Urothelium cell line (cell line): ENCODE measurements around the gene HDAC9.

ENCODE experiments used
- DNase-seq: peaks from one replicate; pipeline ENCODE4 v3.0.0; 2011; ENCODE audit warnings: low spot score, mixed read lengths
- FAIRE-seq: peaks from 2 replicates; lab custom pipeline; 2011; peaks lifted over from hg19 to GRCh38; lab: Jason Lieb, UNC

Gene HDAC9

DNA sequence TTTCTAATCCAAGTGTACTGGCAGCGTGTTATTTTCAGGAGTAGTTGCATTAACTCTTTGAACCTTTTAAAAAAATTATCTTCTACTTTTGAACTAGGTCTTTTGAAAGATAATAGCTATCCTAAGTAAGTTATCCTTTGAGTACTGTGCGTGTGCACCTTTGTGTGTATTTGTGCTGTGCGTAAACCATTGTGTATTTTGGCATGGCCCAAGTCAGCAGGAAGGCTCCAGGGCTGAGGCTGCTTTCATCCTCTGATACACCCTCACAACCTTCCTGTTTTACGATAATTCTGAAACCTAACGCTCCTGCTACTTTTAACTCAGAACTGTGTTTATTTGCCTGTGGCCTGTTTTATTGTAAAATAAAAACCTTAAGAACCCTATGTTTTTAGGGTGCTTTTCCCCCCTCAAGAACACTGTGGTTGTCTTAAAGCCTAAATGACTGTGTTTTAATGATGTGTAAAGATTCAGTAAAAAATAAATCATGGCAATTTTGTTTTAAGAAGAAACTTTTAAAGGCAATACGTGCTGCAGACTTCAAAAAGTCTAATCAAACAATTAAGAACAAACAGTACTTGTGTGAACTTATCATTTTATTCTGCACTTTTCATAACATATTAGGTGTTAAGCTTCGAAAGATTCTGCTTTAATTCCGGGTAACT lies 57.5 kb downstream of the HDAC9 start:
- FAIRE-seq: no peak
- DNase-seq: no peak

- no peak for DNase-seq
- no peak for FAIRE-seq
Observed at GRCh38 chr7:18553605-18554003, 58.1 kb downstream of the HDAC9 start.

DNA sequence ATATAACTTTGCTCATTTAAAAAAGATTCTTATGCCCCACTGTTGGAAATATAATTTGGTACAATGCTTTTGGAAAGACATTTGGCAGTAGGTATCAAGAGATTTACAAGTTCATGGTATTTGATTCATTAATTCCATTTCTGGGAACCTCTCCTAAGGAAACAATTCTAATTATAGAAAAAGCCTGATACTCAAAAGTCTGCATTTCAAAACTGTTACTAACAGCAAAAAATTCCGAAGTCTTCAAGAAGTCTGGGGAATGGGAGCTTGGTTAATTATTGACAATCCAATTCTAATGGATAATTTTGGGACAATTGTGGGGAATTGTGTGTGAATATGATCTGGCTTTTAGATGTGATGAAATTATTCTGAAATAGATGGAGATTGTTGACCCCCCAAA lies 59.6 kb downstream of the HDAC9 start:
- DNase-seq: no peak
- no peak for FAIRE-seq

DNA sequence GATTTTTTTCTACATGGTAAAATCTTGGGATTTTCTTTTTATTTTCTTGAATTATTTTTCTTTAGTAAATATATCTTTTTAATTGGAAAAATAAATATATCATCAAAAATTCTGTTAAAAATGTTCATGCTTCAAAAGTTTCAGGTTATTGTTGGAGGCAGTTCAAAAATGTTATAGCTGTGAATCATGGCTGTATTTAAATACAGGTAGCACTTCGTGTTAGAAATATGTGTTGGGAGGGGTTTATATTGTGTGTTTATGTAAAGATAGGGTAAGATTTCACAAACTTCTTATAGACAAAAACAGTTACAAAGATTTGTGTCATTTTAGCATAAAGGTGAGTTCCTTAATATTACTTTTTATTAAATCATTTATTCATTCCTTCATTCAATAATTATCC lies 60.4 kb downstream of the HDAC9 start:
- DNase-seq (no peak), FAIRE-seq (no peak)

- DNase-seq (no peak), FAIRE-seq (no peak)
Observed at GRCh38 chr7:18558503-18558902, 63.0 kb downstream of the HDAC9 start.

DNA sequence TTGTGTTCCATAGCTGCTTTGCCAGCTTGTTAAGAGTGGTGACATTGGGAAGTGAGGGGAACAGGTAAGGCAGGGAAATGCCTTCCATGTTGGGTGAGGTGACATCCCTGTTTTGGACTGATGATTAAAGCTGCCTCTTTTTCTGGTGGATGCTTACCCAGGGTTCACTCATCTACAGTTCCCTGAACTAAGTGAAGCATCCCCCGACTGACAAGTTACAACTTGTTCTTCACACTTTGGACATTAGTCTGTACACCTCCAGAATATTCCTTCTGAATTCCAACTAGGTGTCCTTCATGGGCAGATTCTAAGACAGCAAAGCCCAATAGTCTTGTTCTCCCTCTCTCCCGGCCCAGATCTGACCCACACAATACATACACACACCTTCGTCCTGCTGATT lies 63.4 kb downstream of the HDAC9 start:
- peak; percentile 77 for FAIRE-seq

DNA sequence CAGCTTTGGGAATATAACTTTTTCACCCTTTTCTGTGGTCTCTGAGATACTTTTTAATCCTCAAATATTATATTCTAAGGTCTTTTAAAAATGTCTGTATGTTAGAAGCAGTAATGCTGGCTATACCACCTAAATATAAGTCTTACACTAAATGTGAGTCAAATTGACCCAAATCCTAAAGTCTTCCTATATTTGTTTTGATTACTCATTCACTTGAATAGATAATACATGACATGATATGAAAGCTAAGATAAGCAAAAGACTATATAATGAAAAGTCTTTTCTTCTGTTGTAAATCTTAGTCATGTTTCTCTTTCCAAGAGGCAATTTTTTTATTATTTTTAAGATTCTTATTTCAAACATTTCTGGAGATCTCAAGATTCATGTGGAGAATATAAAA lies 64.2 kb downstream of the HDAC9 start:
- FAIRE-seq (no peak), DNase-seq (no peak)

More for the DNA sequence above, 63.4 kb downstream of the HDAC9 start:
- DNase-seq: no peak

DNA sequence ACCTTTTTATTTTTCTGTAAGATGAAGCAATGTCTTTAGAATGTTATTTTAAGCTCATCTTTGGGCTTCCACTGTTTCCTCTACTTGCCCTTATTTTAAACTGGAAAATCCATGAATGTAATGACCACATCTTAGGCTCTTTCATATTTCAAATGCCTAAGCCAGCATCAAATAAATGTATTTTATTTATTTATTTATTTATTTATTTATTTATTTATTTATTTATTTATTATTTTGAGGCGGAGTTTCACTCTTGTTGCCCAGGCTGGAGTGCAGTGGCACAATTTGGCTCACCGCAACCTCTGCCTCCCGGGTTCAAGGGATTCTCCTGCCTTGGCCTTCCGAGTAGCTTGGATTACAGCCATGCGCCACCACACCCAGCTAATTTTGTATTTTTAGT lies 69.2 kb downstream of the HDAC9 start:
- FAIRE-seq: no peak
- DNase-seq: no peak

- no peak for DNase-seq
- no peak for FAIRE-seq
Observed at GRCh38 chr7:18565337-18565736, 69.8 kb downstream of the HDAC9 start.

GRCh38 chr7:18566205-18566604 lies 70.7 kb downstream of the HDAC9 start:
- FAIRE-seq (no peak), DNase-seq (no peak)

DNA sequence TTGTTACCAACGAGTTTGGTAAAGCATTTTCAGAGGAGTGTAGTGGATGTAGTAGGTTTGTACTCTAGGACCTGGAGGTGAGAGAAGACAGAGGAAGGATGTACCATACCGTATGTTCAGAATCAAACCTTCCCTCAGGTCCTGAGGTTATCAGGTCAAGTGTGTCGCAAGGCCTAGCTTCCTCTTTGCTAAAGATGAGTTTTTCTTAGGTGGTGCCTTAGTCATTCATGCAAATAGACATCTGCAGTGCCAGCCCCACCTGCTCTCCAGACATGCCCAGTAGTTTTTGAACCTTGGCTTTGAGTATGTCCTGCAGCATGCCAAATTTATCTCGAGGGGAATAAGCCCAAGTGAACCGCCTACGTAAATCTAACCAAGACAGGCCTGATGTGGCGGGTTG lies 71.3 kb downstream of the HDAC9 start:
- FAIRE-seq (no peak), DNase-seq (no peak)

DNA sequence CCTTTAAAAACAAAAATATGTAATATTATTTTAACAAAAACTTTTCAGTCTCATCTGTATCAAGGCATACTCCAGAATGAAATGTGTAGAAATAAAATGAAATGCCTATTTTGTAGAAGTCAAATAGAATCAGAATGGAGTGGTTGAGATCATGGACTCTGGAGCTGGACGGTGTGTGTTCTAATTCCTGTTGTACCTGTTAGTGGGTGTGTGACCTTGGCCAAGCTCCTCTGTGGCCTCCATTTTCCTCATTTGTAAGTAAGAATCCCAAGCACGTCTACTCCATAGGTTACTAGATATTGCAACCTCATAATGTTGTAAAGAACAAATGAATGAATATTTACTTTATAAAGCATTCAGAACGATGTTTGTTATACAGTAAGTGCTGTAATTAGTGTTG lies 74.9 kb downstream of the HDAC9 start:
- DNase-seq (no peak), FAIRE-seq (no peak)

GRCh38 chr7:18570890-18571478 lies 75.4 kb downstream of the HDAC9 start:
- DNase-seq: no peak
- FAIRE-seq: no peak

DNA sequence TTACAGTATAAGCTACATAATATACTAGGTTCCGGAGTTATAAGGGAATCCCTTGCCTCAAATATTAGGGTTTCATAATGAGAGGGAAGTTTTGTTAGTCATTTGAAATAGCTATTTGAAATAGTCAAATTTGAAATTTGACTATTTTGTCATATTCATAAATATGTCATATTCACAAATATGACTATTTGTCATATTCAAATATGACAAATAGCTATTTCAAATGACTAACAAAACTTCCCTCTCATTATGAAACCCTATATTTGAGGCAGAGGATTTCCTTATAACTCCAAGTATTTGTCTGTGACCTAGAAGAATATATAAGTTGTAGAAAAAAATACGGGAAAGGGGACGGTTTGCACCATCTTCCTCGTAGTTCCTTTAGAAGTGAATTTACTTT lies 76.6 kb downstream of the HDAC9 start:
- DNase-seq (no peak), FAIRE-seq (no peak)

DNA sequence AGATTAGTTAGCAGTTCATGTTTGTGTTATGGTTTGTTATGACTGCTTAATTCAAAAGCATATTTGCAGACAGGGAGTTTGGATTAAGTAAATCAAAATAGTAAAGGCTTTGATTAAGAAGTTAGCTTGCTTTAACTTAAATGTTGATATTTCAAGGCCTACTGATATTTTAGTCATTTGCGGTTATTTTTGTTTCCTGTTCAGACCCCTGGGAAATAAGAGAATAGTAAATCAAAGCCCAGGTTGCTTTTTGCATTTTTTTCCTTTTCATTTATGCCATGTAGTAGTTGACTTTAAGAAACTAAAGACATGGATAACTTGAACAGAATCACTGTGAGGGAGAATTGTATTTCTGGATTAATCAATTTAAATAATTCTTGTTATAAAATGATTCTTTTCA lies 77.3 kb downstream of the HDAC9 start:
- no peak for DNase-seq
- FAIRE-seq: no peak

DNA sequence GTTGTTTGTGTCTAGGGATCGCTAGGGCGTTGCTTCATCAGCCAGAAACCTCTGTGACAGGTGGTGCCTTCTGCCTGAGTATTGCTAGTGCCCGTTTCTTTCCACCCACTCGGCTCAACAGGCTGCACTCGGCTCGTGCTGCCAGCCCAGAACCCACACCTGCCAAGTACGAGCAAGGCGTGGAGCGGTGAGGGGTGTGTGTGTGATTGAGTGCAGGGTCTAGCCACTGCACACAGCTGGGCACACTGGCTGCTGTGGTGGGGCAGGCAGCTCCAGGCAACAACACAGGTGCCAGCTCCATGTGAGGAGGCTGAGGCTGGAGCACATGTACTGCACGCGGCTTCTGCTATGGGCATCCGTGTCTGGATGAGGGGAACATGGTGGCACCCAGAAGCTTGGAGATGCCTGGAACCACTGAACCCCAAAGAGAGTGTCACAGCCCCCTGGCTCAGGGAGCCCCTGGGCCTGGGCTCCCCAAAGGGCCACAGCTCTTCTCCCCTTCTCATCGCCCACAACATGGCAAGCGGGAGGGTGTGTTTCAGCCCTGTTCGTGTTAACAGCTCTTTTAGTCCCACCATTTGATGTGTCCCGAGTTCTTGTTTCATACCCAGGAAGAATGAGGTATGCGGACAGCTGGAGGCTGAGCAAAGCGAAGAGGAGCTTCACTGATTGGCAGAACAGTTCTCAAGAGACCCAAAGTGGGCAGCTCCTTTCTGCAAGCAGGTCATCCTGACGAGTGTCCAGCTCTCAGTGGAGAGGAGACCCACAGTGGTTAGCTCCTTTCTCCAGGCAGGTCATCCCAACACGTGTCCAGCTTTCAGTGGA lies 78.1 kb downstream of the HDAC9 start:
- DNase-seq (no peak), FAIRE-seq (no peak)

- DNase-seq (no peak), FAIRE-seq (no peak)
Observed at GRCh38 chr7:18574235-18574540, 78.6 kb downstream of the HDAC9 start.

- FAIRE-seq (no peak), DNase-seq (no peak)
Observed at GRCh38 chr7:18574676-18575075, 79.1 kb downstream of the HDAC9 start.

DNA sequence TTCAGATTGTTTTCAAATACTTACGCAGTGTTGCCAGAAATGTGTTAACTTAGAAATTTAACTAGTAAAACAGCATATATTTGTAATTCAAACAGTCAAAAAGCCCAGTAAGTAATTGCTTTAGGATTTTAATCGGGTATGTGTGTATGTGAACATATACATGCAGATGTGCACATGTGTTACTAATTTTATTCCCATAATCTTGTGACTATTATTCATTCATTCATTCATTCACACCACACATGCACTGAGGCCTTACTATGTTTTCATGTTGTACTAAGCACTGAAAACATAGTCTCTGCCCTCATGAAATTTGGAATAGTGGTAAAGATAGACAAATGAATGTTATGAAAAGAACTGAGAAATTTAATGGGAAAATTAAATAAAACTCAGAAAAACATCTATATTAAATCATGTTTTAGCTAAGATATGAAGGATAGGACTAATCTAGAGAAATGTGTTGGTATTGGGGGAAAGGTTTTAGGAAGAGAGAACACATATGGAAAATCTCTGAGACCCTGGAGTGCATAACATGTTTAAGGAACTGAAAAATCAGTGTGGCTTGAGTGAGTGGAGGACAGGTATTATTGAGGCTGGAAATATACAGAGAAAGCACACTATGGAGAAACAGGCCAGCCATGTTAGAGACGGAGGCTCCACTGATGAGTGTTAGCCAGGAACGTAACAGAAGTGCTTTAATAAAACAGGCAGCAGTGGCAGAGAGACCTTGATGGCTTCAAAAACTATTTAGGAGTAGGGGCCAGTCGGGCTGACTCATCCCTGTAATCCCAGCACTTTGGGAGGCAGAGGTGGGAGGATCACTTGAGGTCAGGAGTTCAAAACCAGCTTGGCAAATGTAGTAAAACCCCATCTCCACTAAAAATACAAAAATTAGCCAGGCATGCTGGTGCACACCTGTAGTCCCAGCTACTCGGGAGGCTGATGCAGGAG lies 80.3 kb downstream of the HDAC9 start:
- peak; percentile 23 for FAIRE-seq
- DNase-seq: no peak

DNA sequence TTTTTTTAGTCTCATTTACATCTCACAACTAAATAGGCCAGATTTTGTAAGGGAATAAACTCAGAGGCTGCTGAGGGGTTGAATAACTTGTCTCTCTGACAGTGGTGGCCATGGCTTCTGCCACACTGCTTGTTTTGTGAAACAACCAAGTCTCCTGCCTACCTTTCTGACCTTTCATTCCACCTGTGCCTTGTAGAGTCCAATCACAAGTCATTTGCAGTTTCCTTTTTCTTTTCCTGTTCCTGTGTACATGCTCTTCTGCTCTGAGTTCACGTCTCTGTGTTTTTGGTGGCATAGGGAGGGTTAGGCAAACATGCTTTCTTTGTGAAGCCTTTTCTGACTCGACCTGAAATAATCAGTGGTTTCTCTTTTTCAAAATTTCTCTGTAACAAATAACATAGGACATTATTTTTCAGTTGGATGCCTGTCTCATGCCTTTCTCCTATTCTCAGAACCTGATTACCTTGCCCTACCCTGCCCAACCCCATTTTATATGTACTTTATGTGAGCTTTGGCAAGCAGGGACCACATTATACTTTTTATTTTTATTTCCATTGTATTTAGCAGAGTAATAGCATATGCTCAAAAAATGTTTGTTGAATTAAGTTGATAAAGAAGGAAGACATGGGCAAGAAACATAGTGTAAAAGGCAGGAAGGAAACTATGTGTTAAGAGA lies 81.7 kb downstream of the HDAC9 start:
- DNase-seq (no peak), FAIRE-seq (no peak)

- no peak for FAIRE-seq
- DNase-seq: no peak
Observed at GRCh38 chr7:18579698-18580097, 84.1 kb downstream of the HDAC9 start.
